AG04450 (cell line): ENCODE measurements around the gene STXBP5. TPM values are rescaled to one million over a fixed set of nuclear protein-coding genes. Genes with fewer than 3 reads are reported as not detected.

ENCODE experiments used
- CTCF ChIA-PET: fragments of 300-600, 350-600 bp; formaldehyde crosslinking; extraction: SDS; loops from one replicate; lab custom pipeline; 2022; ENCODE audit warnings: antibody characterized with exemption, inconsistent platforms; lab: Charles Lee
- POLR2A ChIA-PET: fragments of 350-600 bp; formaldehyde crosslinking; extraction: SDS; loops from one replicate; lab custom pipeline; 2021; ENCODE audit warnings: antibody characterized with exemption, inconsistent platforms; lab: Yijun Ruan, JAX
- DNase-seq: peaks from one replicate; pipeline ENCODE4 v3.0.0-alpha.2; 2011; ENCODE audit warnings: low read depth, low spot score
- H3K27ac ChIP-seq: one replicate; pipeline ENCODE4 v1.5.1; 2012; ENCODE audit warnings: low read depth, low read length, control low read depth
- H3K27me3 ChIP-seq: one replicate; pipeline ENCODE4 v1.6.0; 2012; ENCODE audit warnings: low read length; ENCODE audit not compliant: control insufficient read depth, insufficient read depth
- H3K4me3 ChIP-seq: 2 replicates; pipeline ENCODE4 v1.5.1; 2011; ENCODE audit warnings: mild to moderate bottlenecking, low read depth, low read length, control low read depth
- H3K9me3 ChIP-seq: 2 replicates; pipeline ENCODE4 v1.5.1; 2012; ENCODE audit warnings: low read length; ENCODE audit not compliant: control insufficient read depth, insufficient read depth
- CTCF ChIP-seq: IDR thresholded peaks from 2 replicates; pipeline ENCODE4 v1.5.1; 2011; ENCODE audit warnings: low read depth, low read length, control low read depth, inconsistent platforms
- polyA plus RNA-seq: library from polyadenylated mRNA; depleted of rRNA; stranded (reverse); fragments of >200 nt; gene quantifications from 2 replicates; pipeline ENCODE4 v1.2.3, GENCODE V29; 2011

STXBP5 gene
- polyA plus RNA-seq, 1 experiment, result 40.0 TPM

GRCh38 chr6:147219463-147219862 lies 15.2 kb downstream of the STXBP5 start:
- CTCF ChIA-PET, result no interaction called here

GRCh38 chr6:147220345-147220744 lies 16.1 kb downstream of the STXBP5 start:
- ChIA-PET POLR2A (no interaction called here), CTCF (no interaction called here)
- Histone ChIP-seq H3K4me3 (no peak overlapping the region), H3K27ac (no peak overlapping the region), H3K9me3 (no peaks in the 10 kb centered on the region), H3K27me3 (no peaks in the 10 kb centered on the region)
- TF ChIP-seq CTCF, result no peak
- DNase-seq, result no peak

More at GRCh38 chr6:147219463-147219862, 15.2 kb downstream of the STXBP5 start:
- Histone ChIP-seq H3K4me3 (no peak overlapping the region), H3K27me3 (no peaks in the 10 kb centered on the region), H3K27ac (no peak overlapping the region), H3K9me3 (no peaks in the 10 kb centered on the region)
- POLR2A ChIA-PET, result no interaction called here
- TF ChIP-seq CTCF, result no peak
- no peak for DNase-seq

GRCh38 chr6:147221739-147222138 lies 17.5 kb downstream of the STXBP5 start:
- DNase-seq, result no peak
- ChIA-PET POLR2A (no interaction called here), CTCF (interaction anchor here (0.6 to 1.2 kb wide), 3 partner anchors 9 to 319 kb away, joined by 3 to 5 read pairs (median 3); no protein-coding TSS in a partner anchor)
- TF ChIP-seq CTCF, result no peak
- H3K27ac ChIP-seq, result no peak overlapping the region
- no peak overlapping the region for H3K4me3 ChIP-seq
- H3K9me3 ChIP-seq, result no peaks in the 10 kb centered on the region
- H3K27me3 ChIP-seq, result no peaks in the 10 kb centered on the region

GRCh38 chr6:147222160-147222838 lies 18.1 kb downstream of the STXBP5 start:
- Histone ChIP-seq H3K27ac (no peak overlapping the region), H3K27me3 (no peaks in the 10 kb centered on the region), H3K4me3 (no peak overlapping the region), H3K9me3 (no peaks in the 10 kb centered on the region)
- ChIA-PET POLR2A (no interaction called here), CTCF (interaction anchor here (0.5 to 1.2 kb wide), 5 partner anchors 9 to 1328 kb away, joined by 3 to 5 read pairs (median 4); no protein-coding TSS in a partner anchor)
- TF ChIP-seq CTCF, result peak; percentile 63
- no peak for DNase-seq

- no peaks in the 10 kb centered on the region for H3K27me3 ChIP-seq
- no peak overlapping the region for H3K27ac ChIP-seq
- no peak for DNase-seq
- no peak overlapping the region for H3K4me3 ChIP-seq
- no peak for TF ChIP-seq CTCF
- POLR2A ChIA-PET, result no interaction called here
- H3K9me3 ChIP-seq, result no peaks in the 10 kb centered on the region
- CTCF ChIA-PET, result no interaction called here
Measured at GRCh38 chr6:147223736-147224135, 19.5 kb downstream of the STXBP5 start.
